NCI-H1694 (cell line): ENCODE measurements around the gene RASAL3.

Experiments used
- DNase-seq: peaks from one replicate; lab custom pipeline; 2025; lab: John Stamatoyannopoulos, UW

RASAL3 gene

DNA sequence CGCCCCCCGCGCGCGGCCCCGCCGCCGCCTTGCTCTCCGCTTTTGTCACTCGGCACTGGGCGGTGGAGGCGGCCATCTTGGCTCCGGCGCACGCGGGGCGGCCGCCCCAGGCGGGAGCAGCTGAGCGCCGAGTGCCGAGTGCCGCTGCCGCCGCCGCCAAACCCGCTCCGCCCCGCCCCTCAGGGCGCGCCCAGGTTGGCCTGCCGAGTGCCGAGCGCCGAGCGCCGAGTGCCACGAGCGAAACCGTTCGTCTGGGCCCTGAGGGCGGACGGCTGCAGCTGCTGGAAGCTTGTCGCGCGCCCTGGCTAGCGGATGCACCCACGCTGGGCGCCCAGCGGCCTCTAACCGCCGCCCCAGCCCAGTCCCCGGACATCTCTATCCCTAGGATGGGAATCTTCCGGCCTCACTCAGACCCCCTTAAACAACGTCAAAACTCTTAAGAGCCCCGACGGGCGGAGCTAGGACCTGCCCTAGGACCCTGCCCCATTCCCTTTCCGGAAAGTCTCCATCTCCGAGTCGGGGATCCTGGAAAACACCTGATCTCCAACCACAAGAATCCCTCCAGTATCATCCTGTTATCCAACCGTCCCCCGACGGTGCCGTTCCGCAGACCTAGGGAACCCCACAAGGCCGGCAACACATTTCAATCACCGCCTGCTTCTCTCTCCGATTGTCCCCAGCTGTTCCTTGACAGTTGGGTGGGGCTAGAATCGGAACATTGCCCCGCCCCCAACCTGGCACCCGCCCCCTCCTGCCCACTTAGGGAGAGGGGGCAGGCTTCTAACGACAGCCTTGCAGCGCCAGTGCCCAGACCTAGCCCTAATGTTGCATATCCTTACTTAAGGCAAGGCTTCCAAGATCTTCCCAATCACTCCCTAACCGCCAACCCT is 31.5 kb downstream of the RASAL3 start:
- peak; percentile 53 for DNase-seq

DNA sequence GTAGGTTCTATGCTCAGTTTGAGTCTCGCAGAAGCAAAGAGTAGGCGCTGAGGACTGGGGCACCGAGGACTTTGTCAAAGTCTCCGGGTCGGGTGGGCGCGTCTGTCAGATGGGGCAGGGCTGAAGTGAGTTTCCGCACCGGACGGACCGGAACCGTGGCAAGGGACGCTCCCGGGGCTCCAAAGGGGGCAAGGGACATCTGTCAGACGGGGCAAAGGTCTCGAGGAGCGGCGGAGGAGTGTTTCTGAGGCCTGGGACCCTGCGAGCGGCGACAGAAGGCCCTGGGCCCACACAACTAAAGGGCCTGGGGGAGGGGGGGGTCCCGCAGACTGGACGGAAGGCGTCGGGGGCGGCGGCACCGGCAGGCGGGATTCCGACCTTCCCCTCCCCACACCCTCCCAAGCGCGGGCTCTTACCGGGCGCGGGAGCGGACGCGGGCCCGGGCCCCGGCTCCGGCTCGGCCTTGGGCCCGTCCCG is 32.3 kb downstream of the RASAL3 start:
- no peak for DNase-seq

DNA sequence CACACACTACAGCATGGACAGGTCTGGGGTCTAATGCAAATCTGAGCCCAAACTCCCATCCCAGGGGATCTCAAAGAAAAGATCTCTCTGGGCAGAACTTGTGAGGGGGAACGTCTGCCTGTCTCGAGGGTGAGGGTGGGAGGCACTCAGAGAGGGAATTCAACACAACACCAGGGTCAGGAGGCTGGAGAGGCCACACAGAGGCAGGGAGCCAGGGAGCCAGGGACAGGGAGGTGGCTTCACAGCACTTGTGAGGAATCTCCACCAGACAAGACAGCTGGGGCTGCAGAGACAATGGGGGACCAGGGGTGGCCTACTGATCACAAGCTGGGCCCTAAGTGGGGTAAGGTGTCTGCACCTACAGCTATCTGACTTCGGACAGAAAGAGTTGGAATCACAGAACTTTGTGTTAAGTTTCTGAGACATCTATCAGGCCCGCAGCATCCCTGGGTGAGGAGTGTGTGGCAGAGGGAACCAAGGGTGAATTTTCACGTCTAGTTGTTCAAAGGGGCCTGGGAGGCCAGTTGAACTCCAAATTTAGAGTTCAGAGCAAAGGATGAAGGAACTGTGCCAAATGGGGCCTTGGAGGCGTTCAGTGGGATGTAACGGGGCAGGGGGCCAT is 32.8 kb downstream of the RASAL3 start:
- DNase-seq: no peak

DNA sequence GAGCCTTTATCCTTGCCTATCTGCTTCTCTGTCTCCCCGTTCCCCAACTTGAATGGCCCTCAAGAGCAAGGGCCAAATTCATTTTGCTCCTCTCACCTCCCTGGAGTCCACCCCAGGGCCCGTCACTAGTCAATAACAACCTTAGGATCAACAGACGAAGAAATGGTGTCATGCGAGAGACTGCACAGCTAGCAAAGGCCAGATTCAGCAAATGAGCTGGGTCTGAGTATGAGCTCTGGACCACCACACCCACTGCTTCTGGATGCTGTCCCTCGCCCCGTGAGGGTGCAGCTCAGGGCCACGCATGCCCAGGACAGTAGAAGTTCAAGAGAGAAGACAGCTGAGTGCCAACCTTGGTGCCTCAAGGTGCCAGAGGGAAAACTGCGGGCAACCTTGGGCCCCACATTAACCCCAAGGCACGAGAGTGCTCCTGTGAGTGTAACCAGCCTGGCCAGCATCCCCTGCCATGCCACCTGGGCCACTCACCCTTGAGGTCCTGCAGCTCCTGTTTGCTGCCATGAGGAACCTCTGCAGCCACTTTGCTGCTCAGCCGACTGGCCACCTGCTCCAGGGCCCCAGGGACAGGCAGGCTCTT is 33.7 kb downstream of the RASAL3 start:
- DNase-seq: no peak

DNA sequence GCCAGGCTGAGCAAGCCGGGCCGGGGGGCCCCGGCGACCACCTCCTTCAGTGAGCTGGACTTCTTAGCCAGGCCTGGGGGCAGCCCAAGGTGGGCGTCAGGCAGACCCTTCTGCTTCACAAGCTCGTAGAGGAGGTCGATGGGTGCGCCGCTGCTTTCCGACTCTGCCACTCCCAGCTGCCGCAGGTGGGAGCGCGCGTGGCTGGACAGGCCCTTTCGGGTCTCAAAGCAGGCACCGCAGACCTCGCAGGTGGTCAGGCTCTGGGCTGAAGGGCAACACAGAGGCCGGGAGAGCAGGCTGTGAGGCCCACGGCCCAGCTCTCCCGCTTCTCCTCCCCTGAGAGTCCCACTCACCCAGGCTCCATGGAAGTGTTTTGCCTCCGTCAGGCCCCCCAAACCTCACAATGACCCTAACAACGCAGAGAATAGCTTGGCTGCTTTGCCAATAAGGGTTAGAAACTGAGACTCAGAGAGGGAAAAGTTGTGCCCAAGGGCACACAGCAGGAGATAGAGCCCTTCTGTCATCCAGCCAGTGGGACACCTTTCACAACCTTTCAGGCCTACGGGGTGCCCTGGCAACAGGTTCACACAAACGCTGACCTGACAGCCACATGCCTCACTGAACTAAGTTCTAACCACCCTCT is 34.4 kb downstream of the RASAL3 start:
- DNase-seq: no peak

DNA sequence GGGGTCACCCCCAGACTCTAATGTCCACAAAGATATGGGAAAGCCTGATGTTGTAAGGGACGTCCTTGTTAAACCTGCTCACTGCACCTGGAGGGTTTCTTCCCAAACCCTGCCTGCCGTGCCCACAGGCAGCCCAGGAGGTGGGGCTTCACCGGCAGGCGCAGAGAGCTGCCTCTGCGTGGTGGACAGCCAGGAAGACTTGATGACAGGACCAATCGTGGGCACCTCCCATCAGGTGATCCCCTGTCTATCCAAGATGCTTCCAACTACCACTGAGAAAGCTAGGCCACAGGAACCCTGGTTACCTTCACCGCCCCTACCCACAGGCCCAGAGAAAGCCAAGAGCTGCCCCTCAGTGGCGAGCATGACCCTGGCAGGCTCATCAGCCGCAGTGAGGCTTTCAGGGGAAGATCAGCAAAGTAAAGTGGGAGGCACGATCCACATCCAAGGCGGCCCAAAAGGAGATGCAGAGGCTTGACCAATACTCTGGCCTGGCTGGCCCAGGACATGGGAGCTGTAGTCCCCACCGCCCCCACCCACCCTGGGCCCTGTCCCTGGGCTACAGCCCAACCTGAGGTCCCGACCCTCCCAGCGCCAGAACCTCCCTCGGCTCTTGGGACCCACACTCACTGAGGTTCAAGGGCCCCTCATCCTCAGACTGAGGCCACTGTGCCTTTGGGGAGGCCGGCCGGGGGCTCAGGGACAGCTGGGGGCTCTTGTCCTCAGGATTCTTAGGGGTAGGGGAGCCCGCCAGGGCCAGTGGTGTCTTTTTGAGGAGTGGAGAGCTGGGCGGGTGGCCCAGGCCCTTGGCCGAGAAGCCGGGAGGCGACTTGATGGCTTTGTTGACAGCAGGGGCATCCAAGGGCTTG is 35.2 kb downstream of the RASAL3 start:
- DNase-seq: no peak

DNA sequence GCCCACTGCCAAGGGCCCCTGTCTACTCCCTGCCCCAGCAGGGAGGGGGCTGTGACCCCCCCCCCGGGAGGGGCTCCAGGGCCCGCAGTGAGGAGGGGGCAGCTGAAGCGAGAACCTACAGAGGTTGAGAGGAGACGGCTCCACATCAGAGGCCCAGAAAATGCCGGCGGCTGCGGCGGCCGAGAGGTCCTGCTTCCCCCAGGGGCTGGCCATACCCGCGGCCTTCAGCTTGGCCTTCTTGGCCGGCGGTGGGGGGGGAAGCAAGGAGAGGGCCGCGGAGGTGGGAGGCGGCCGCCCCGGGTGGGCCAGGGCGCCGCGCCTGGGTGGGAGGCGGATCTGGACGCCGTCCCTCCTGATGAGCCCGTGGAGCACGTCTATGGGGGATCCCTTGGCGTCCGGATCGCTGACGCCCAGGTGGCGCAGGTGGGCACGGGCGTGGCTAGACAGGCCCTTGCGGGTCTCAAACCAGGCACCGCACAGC is 36.3 kb downstream of the RASAL3 start:
- no peak for DNase-seq

DNA sequence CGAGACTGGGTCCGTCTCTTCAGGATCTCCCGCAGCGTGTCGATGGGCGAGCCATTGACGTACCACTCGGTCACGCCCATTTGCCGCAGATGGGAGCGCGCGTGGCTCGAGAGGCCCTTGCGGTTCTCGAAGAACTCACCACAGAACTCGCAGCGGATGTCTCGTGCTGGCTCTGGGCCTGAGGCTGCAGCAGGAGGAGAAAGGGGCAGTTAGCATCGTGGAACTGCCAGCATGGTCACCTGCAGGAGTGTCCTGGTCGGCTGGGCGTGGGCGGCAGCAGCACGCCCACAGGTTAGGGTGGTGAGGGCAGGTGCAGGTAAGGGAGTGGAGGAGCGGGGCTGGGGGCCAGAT is 37.0 kb downstream of the RASAL3 start:
- DNase-seq: no peak

DNA sequence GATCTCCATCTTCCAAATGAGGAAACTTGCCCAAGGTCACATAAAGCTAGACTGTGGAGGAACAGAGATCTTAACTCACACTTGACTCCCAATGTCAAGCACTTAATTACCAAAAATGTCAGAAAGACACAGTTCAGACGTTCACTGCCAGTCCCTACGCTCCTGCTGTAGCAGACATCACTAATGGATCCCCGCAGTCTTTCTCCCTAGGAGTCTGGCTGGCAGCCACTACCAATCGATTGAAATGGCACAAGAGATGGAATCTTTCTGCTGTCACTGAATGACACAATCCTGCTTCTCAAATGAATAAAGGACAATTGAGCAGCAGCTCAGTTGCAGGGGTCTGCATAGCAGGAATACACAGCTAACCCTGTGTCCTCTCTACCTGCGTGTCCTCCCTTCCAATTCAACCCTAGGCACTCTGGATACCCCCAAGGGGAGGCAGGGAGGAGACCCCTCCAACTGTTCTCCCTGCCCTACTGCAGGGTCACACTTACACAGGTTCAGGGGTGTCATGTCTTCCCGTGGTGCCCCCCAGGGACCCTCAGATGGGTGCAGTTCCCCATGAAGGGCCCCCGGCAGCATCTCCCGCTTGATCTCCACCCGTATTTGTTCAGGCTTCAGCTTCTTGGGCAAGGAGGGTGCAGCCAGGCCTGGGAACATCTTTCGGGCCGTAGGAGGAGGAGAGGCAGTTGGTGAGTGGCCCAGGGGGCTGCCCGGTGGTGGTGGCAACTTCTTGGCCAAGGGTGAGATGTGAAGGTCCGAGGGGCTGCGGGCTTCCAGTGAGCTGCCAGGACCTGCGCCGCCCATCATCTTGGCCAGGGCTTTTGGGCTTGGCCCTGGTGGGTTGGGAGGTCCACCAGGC is 37.6 kb downstream of the RASAL3 start:
- DNase-seq: no peak

DNA sequence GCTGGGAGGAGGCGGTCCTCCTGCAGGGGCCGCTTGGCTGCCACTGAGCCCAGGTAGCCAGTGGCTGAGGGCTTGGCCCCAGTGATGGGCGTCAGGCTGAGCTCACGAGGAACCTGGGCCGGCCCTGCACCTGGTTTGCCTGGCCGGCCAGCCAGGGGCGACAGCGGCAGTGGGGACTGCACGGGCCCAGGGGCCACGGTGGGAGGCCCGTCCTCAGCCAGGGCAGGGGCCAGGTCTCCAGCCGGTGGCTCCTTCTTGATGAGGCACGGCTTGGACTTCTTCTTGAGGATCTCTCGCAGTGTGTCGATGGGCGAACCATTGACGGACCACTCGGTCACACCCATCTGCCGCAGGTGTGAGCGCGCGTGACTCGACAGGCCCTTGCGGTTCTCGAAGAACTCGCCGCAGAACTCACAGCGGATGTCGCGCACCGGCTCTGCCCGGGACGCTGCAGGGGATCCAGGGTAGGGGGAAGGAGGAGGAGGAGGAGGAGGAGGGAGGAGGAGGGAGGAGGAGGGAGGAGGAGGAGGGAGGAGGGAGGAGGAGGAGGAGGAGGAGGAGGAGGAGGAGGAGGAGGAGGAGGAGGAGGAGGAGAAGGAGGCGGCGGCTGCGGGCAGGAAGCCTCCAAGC is 38.9 kb downstream of the RASAL3 start:
- no peak for DNase-seq

DNA sequence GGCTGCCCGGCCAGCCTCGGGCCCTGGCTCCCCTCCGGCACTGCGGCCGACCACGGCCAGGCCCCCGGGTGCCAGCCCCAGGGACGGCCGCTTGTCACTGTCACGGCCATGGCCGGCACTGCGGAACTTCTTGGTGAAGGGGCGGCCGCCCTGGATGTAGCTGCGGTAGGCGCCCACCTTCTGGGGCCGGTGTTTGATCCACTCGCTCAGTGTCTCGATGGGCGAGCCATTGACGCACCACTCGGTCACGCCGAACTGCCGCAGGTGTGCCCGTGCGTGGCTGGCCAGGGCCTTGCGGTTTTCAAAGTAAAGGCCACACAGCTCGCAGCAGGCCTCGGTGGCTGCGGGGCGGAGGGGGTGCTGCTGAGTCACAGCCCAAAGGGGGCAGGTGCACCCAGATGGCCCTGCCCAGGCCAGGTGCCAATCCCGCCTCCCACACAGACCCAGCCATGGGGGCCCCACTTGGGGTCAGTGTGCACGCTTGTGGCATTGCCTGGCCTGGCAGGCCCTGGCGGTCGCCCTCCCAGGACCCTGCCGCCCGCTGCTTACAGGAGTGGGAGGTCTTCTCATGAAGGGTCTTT is 39.6 kb downstream of the RASAL3 start:
- no peak for DNase-seq

DNA sequence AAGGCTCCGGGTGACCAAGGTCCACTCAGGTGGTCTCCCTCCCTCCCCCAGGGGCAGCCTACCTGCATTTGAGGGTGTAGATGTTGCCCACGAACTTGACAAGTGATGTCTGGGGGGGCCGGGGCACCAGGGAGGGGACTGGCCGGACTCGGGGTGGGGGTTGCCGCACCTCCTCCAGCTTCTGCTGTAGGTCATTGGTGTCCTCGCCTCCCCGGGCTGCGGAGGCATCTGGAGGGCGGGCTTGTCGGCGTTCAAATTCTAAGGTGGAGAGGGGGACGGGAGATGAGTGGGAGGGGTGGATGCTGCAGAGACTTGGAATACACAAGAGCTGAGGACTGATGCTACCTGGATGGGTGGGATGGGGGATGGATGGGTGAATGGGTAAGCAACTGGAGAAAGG is 40.2 kb downstream of the RASAL3 start:
- DNase-seq: no peak

DNA sequence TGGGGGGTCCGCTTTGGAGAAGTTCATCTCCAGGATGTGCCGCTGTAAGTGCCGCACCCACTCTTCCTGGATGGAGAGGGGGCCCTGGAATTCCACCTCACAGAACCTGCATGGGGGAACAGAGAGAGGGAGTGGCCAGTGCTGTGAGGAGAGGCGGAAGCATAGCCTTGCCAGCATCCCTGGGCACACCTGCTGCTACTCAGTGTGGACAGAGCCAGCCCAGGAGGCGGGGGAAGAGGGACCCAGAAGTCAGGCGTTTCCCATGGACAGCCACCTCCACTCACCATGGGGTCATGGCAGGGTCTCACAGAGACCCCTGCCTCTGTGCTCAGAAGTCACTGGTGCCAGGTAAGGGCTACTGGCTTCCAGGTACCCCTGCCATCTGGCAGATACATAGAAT is 41.2 kb downstream of the RASAL3 start:
- DNase-seq: no peak

DNA sequence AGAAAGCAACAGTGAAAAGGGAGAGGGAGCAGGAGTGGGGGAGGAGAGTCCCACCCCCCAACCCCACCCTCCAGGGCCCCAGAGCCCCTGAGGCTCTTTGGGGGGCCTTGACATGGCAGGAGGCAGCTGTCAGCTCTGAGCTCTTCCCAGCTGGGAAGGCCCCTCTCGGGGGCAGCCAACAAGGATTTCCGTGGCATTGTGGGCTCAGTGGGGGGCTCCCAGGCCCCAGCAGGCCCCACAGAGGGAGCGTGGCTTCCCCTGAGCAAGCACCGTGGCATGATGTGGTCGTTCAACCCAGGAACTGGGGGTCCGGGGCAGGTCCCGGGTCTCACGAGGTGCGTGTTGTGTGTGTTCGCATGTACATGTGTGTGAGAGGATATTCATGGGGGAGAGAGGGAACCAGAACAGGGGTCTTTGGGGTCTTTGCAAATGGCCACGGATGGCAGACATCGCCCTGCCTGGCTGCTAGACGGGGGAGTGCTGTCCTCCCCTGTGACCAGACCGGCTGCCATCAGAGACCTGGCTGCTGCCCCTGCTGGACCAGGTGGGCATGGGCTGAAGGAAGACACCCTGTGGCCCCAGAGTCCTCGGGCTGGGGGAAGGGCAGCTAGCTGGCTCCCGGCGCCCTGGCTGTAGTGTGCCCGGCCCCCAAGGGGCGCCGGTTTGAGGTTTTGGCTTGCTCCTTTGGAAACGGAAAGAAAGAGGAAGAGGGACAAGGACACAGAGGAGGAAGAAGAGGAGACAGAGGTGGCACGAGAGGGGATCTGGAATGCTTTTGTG is 41.9 kb downstream of the RASAL3 start:
- DNase-seq: no peak

DNA sequence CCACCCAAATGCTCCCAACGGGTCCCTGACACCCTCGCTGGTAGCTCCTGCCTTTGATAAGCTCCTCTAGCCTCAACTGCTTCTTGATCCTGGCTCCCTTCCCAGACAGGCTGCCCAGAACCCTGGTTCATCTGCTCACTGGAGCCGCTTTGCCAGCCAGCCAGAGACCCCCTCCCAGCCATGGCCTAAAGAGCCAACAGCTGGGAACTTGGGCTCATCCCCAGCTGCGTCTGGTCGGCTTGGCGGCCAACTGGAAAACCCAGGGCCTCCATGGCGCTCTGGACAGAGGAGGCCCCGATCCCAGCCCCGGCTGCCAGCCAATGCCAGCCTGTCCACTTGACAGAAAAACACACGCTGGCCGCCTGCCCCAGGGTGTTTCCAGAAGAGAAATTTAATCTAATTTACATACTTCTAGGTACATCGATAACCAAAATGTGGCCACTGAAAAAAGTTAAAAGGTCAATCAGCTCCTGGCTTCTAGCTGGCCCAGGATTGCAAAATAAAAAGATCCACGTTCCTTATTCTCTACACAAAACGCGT is 42.6 kb downstream of the RASAL3 start:
- DNase-seq: peak; percentile 30

DNA sequence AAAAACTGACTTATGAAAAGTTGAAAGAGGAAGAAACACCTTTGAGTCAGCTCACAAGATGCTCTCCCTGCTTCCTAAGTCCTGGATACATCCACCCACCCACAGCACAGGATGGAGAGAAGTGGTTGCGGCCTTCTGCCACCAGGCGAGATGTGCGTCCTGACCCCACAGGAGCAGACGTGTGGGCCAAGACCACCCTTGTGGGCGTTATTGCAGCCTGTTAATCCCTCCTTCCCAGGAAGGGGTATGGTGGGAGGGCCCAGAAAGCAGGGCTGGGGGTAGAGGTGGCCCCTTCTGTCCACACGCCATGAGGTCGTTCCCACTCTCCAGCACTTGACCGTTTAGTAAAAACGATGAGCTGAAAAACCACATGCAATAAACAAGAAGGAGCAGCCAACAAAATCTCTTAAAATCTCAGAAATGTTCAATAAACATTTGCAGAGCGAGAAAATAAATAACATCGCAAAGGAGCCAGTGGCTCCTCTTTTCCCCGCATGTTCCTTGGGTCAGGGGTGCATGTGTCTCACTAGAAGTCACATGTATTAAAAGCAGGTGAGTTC is 43.1 kb downstream of the RASAL3 start:
- no peak for DNase-seq

DNA sequence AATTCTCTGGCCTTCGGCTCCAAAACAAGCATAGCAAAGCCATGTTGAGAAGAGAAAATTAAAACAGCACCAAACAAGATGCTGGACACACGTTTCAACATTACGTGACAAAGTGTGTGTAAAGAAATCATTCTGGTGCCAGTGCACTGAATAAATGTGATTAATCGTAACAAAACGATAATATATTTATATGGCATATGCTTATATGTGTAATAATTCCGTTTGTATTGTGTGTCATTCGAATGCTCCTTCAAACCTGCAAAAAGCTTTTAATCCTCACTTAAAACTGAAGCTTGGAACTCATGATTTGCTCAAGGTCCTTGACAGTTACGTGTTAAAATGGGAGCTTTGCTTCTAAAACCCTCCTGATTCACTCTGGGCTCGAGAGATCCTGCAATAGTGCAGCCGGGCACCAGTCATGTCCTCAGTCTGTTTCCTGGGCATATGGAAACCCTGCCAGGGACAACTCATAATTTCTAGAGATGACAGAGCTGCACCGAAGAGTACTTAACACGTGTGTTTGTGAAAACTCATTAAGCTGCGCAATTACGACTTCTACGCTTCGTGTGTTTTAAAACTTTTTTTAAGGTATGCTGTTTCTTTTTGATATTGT is 44.8 kb downstream of the RASAL3 start:
- no peak for DNase-seq
